Activated CD4-positive, CD25-positive, alpha-beta regulatory T cell treated with anti-CD3 and anti-CD28 coated beads, Interleukin-2, amount 50 U/mL, for 72 hours (primary cell): ENCODE data around the gene ARL5B.

ENCODE experiments used
- DNase-seq: peaks from one replicate; pipeline ENCODE4 v3.0.0; 2021

ARL5B gene

GRCh38 chr10:18659819-18660535 is 746 bp downstream of the ARL5B start:
- DNase-seq = no peak

- no peak for DNase-seq
Observed at GRCh38 chr10:18660816-18661431, 1.7 kb downstream of the ARL5B start.

- DNase-seq = no peak
Observed at GRCh38 chr10:18664841-18665478, 5.7 kb downstream of the ARL5B start.

GRCh38 chr10:18665815-18666558 is 6.8 kb downstream of the ARL5B start:
- no peak for DNase-seq

GRCh38 chr10:18666810-18667209 is 7.6 kb downstream of the ARL5B start:
- DNase-seq = no peak

GRCh38 chr10:18668026-18668425 is 8.8 kb downstream of the ARL5B start:
- no peak for DNase-seq

GRCh38 chr10:18675086-18675801 is 16.0 kb downstream of the ARL5B start:
- DNase-seq = no peak

GRCh38 chr10:18680754-18681153 is 21.5 kb downstream of the ARL5B start:
- DNase-seq = no peak

- DNase-seq = no peak
Observed at GRCh38 chr10:18681366-18681765, 22.1 kb downstream of the ARL5B start.

- no peak for DNase-seq
Observed at GRCh38 chr10:18681971-18682411, 22.8 kb downstream of the ARL5B start.

- no peak for DNase-seq
Observed at GRCh38 chr10:18683427-18683826, 24.2 kb downstream of the ARL5B start.

- no peak for DNase-seq
Observed at GRCh38 chr10:18684416-18684815, 25.2 kb downstream of the ARL5B start.

GRCh38 chr10:18684953-18685352 is 25.7 kb downstream of the ARL5B start:
- DNase-seq = no peak

GRCh38 chr10:18685555-18685954 is 26.3 kb downstream of the ARL5B start:
- no peak for DNase-seq

- DNase-seq = no peak
Observed at GRCh38 chr10:18687195-18687594, 28.0 kb downstream of the ARL5B start.

GRCh38 chr10:18687706-18688105 is 28.5 kb downstream of the ARL5B start:
- DNase-seq = no peak

GRCh38 chr10:18689498-18689897 is 30.3 kb downstream of the ARL5B start:
- no peak for DNase-seq

- no peak for DNase-seq
Observed at GRCh38 chr10:18690541-18690940, 31.3 kb downstream of the ARL5B start.

GRCh38 chr10:18699849-18700840 is 40.9 kb downstream of the ARL5B start:
- DNase-seq = no peak

GRCh38 chr10:18703521-18703920 is 44.3 kb downstream of the ARL5B start:
- no peak for DNase-seq

GRCh38 chr10:18710201-18710653 is 51.0 kb downstream of the ARL5B start:
- no peak for DNase-seq
